DMS 273 (cell line): ENCODE data around the gene TRIM2.

Source experiments
- DNase-seq: peaks from one replicate; lab custom pipeline; 2025; ENCODE audit not compliant: unreplicated experiment; lab: John Stamatoyannopoulos, UW

The TRIM2 gene

GRCh38 chr4:153271820-153272219 lies 67.6 kb downstream of the TRIM2 start:
- no peak for DNase-seq

GRCh38 chr4:153273751-153274150 lies 69.5 kb downstream of the TRIM2 start:
- no peak for DNase-seq

GRCh38 chr4:153274967-153275366 lies 70.7 kb downstream of the TRIM2 start:
- no peak for DNase-seq

- DNase-seq: no peak
Measured at GRCh38 chr4:153275380-153276276, 71.4 kb downstream of the TRIM2 start.

GRCh38 chr4:153276971-153277370 lies 72.7 kb downstream of the TRIM2 start:
- no peak for DNase-seq

- no peak for DNase-seq
Measured at GRCh38 chr4:153281476-153281875, 77.2 kb downstream of the TRIM2 start.

- no peak for DNase-seq
Measured at GRCh38 chr4:153282023-153282422, 77.8 kb downstream of the TRIM2 start.

GRCh38 chr4:153283260-153283659 lies 79.0 kb downstream of the TRIM2 start:
- no peak for DNase-seq

GRCh38 chr4:153290134-153290533 lies 85.9 kb downstream of the TRIM2 start:
- DNase-seq: no peak

GRCh38 chr4:153291562-153291961 lies 87.3 kb downstream of the TRIM2 start:
- DNase-seq: no peak

GRCh38 chr4:153292897-153293741 lies 88.9 kb downstream of the TRIM2 start:
- no peak for DNase-seq

- DNase-seq: no peak
Measured at GRCh38 chr4:153293742-153294057, 89.5 kb downstream of the TRIM2 start.

GRCh38 chr4:153294631-153295030 lies 90.4 kb downstream of the TRIM2 start:
- no peak for DNase-seq

GRCh38 chr4:153295131-153295755 lies 91.0 kb downstream of the TRIM2 start:
- no peak for DNase-seq

- no peak for DNase-seq
Measured at GRCh38 chr4:153296040-153296823, 92.0 kb downstream of the TRIM2 start.

GRCh38 chr4:153297116-153297515 lies 92.9 kb downstream of the TRIM2 start:
- DNase-seq: no peak

GRCh38 chr4:153310793-153311192 lies 106.5 kb downstream of the TRIM2 start:
- no peak for DNase-seq

- DNase-seq: no peak
Measured at GRCh38 chr4:153314915-153315314, 110.7 kb downstream of the TRIM2 start.

- DNase-seq: peak; percentile 75
Measured at GRCh38 chr4:153318696-153319320, 114.6 kb downstream of the TRIM2 start.

GRCh38 chr4:153322791-153323190 lies 118.5 kb downstream of the TRIM2 start:
- no peak for DNase-seq
